ENCODE data around the gene GRIN3A.

GRIN3A gene

GRCh38 chr9:101673642-101674041, 64.8 kb downstream of the GRIN3A start:
- H3K36me3 ChIP-seq (ENCODE audit: control insufficient read depth in 2 of 2, insufficient read depth in 2 of 2, low read length in 2 of 2), result no peaks in the 10 kb centered on the region
- H3K27me3 ChIP-seq (ENCODE audit: control insufficient read depth in 1 of 2, insufficient read depth in 2 of 2, low read length in 2 of 2), result no peaks in the 10 kb centered on the region
- H3K9me3 ChIP-seq (ENCODE audit: control insufficient read depth in 2 of 2, low read length in 2 of 2), result no peaks in the 10 kb centered on the region
- no peaks in the 10 kb centered on the region for H3K4me1 ChIP-seq (ENCODE audit: control insufficient read depth, insufficient read depth, low read length)
- H3K27ac ChIP-seq (ENCODE audit: low read length), result no peak overlapping the region
- H3K4me3 ChIP-seq (ENCODE audit: low read length in 2 of 2), result no peak overlapping the region
- H3K9ac ChIP-seq (ENCODE audit: low read length in 2 of 2), result no peak overlapping the region

- Histone ChIP-seq H3K27me3 (ENCODE audit: control insufficient read depth in 1 of 2, insufficient read depth in 2 of 2, low read length in 2 of 2) (no peaks in the 10 kb centered on the region), H3K9me3 (ENCODE audit: control insufficient read depth in 2 of 2, low read length in 2 of 2) (no peaks in the 10 kb centered on the region), H3K36me3 (ENCODE audit: control insufficient read depth in 2 of 2, insufficient read depth in 2 of 2, low read length in 2 of 2) (no peaks in the 10 kb centered on the region), H3K27ac (ENCODE audit: low read length) (no peak overlapping the region), H3K4me1 (ENCODE audit: control insufficient read depth, insufficient read depth, low read length) (no peaks in the 10 kb centered on the region), H3K9ac (ENCODE audit: low read length in 2 of 2) (no peak overlapping the region), H3K4me3 (ENCODE audit: low read length in 2 of 2) (no peak overlapping the region)
Observed at GRCh38 chr9:101671567-101671966, 66.9 kb downstream of the GRIN3A start.

GRCh38 chr9:101668421-101668820, 70.0 kb downstream of the GRIN3A start:
- Histone ChIP-seq H3K27me3 (ENCODE audit: control insufficient read depth in 1 of 2, insufficient read depth in 2 of 2, low read length in 2 of 2) (peaks cover 0 to 4% of the 10 kb centered on the region in 2 donors), H3K36me3 (ENCODE audit: control insufficient read depth in 2 of 2, insufficient read depth in 2 of 2, low read length in 2 of 2) (no peaks in the 10 kb centered on the region), H3K4me1 (ENCODE audit: control insufficient read depth, insufficient read depth, low read length) (no peaks in the 10 kb centered on the region), H3K4me3 (ENCODE audit: low read length in 2 of 2) (no peak overlapping the region), H3K9ac (ENCODE audit: low read length in 2 of 2) (no peak overlapping the region), H3K27ac (ENCODE audit: low read length) (no peak overlapping the region), H3K9me3 (ENCODE audit: control insufficient read depth in 2 of 2, low read length in 2 of 2) (no peaks in the 10 kb centered on the region)

DNA sequence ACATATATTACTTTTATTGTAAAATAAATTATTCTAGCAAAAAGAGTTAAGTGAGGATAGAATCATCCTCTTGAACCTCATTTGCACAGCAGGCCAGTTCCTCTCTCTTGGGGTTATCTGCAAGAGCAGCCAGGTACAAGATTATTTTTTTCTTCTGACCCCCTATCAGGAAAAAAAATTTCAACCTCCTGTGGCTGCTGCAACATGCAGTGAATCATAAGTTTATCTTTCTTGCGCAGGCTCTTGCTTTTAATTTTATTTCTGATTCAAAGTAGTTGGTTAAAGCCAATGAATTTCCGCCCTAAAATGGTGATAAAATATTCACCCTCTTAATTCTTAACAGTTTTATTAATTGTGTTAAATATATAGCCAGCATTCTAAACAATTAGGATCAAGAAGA, 74.0 kb downstream of the GRIN3A start:
- no peaks in the 10 kb centered on the region for H3K36me3 ChIP-seq (ENCODE audit: control insufficient read depth in 2 of 2, insufficient read depth in 2 of 2, low read length in 2 of 2)
- H3K4me1 ChIP-seq (ENCODE audit: control insufficient read depth, insufficient read depth, low read length), result no peaks in the 10 kb centered on the region
- no peak overlapping the region for H3K9ac ChIP-seq (ENCODE audit: low read length in 2 of 2)
- no peaks in the 10 kb centered on the region for H3K9me3 ChIP-seq (ENCODE audit: control insufficient read depth in 2 of 2, low read length in 2 of 2)
- H3K27ac ChIP-seq (ENCODE audit: low read length), result no peak overlapping the region
- H3K4me3 ChIP-seq (ENCODE audit: low read length in 2 of 2), result no peak overlapping the region
- H3K27me3 ChIP-seq (ENCODE audit: control insufficient read depth in 1 of 2, insufficient read depth in 2 of 2, low read length in 2 of 2), result peaks cover 0 to 4% of the 10 kb centered on the region in 2 donors

DNA sequence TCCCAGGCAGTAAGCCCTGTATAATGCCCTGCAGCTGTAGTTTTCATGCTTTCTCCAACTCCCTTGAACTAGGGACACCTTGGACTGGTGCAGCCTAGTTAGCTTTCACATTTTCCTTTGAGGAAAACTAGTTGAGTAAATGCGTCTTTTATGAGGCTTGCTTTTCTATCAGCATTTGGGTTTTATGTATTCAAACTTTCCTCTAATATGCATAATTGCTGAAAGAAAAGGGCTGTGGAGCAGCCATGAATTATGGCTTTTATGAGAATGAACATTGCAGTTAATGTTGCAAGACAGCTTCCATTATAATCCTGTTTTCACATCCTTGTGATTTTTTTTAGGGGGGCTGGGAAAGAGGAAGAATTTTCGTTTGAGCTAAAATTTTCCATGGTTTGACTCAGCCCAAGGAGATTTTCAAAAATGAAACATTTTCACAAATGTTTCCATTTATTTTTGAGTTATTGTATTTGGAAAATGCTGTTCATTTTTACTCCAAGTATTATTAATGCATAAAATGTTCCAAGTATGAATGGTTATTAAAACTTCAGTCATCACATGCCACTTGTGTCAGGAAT, 85.8 kb downstream of the GRIN3A start:
- H3K9ac ChIP-seq (ENCODE audit: low read length in 2 of 2), result no peak overlapping the region
- no peaks in the 10 kb centered on the region for H3K9me3 ChIP-seq (ENCODE audit: control insufficient read depth in 2 of 2, low read length in 2 of 2)
- no peak overlapping the region for H3K27ac ChIP-seq (ENCODE audit: low read length)
- H3K4me1 ChIP-seq (ENCODE audit: control insufficient read depth, insufficient read depth, low read length), result no peaks in the 10 kb centered on the region
- no peaks in the 10 kb centered on the region for H3K36me3 ChIP-seq (ENCODE audit: control insufficient read depth in 2 of 2, insufficient read depth in 2 of 2, low read length in 2 of 2)
- no peak overlapping the region for H3K4me3 ChIP-seq (ENCODE audit: low read length in 2 of 2)
- H3K27me3 ChIP-seq (ENCODE audit: control insufficient read depth in 1 of 2, insufficient read depth in 2 of 2, low read length in 2 of 2), result no peaks in the 10 kb centered on the region

DNA sequence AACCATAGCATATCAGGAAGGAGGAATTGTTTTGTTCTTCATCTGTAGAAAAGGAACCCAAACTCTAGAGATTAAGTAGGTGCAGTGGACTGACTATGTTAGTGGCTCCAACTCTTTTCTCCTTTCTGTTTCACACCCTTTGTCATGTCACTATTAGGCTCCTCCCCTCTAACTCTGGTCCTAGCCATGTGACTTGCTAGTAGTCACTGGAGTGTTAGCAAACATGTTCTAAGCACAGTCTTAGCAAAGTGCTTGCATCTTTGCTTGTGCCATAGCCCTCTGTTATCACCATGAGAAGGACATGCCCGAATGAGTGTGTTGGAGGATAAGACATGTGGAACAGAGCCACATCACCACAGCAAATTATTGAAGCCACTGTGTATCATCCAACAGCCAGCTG, 88.3 kb downstream of the GRIN3A start:
- H3K27me3 ChIP-seq (ENCODE audit: control insufficient read depth in 1 of 2, insufficient read depth in 2 of 2, low read length in 2 of 2), result no peaks in the 10 kb centered on the region
- H3K36me3 ChIP-seq (ENCODE audit: control insufficient read depth in 2 of 2, insufficient read depth in 2 of 2, low read length in 2 of 2), result no peaks in the 10 kb centered on the region
- no peak overlapping the region for H3K27ac ChIP-seq (ENCODE audit: low read length)

DNA sequence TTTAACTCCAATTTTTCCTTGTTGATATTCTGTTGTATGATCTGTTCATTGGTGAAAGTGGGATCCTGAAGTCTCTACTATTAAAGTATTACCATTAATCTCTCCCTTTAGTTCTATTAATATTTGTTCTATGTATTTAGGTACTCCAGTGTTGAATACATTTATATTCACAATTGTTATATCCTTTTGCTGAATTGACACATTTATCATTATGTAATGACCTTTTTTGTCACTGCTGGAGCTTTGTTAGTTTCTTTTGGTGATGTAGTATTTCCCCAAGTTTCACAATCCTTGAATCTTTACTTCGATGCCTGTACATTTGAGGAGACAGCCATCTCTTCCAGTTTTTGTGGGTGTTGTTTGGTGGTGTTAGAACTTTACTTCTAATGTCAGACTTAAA, 90.0 kb downstream of the GRIN3A start:
- no peaks in the 10 kb centered on the region for H3K27me3 ChIP-seq (ENCODE audit: control insufficient read depth in 1 of 2, insufficient read depth in 2 of 2, low read length in 2 of 2)
- H3K4me3 ChIP-seq (ENCODE audit: low read length in 2 of 2), result no peak overlapping the region
- no peak overlapping the region for H3K9ac ChIP-seq (ENCODE audit: low read length in 2 of 2)
- no peaks in the 10 kb centered on the region for H3K36me3 ChIP-seq (ENCODE audit: control insufficient read depth in 2 of 2, insufficient read depth in 2 of 2, low read length in 2 of 2)
- H3K9me3 ChIP-seq (ENCODE audit: control insufficient read depth in 2 of 2, low read length in 2 of 2), result no peaks in the 10 kb centered on the region
- H3K4me1 ChIP-seq (ENCODE audit: control insufficient read depth, insufficient read depth, low read length), result no peaks in the 10 kb centered on the region
- no peak overlapping the region for H3K27ac ChIP-seq (ENCODE audit: low read length)

More for the DNA sequence above, 88.3 kb downstream of the GRIN3A start:
- Histone ChIP-seq H3K9ac (ENCODE audit: low read length in 2 of 2) (no peak overlapping the region), H3K4me1 (ENCODE audit: control insufficient read depth, insufficient read depth, low read length) (no peaks in the 10 kb centered on the region), H3K9me3 (ENCODE audit: control insufficient read depth in 2 of 2, low read length in 2 of 2) (no peaks in the 10 kb centered on the region), H3K4me3 (ENCODE audit: low read length in 2 of 2) (no peak overlapping the region)

GRCh38 chr9:101639785-101640665, 98.4 kb downstream of the GRIN3A start:
- Histone ChIP-seq H3K4me3 (ENCODE audit: low read length in 2 of 2) (no peak overlapping the region), H3K9me3 (ENCODE audit: control insufficient read depth in 2 of 2, low read length in 2 of 2) (peaks cover 0 to 4% of the 10 kb centered on the region in 2 donors), H3K36me3 (ENCODE audit: control insufficient read depth in 2 of 2, insufficient read depth in 2 of 2, low read length in 2 of 2) (no peaks in the 10 kb centered on the region), H3K27ac (ENCODE audit: low read length) (no peak overlapping the region), H3K4me1 (ENCODE audit: control insufficient read depth, insufficient read depth, low read length) (no peaks in the 10 kb centered on the region), H3K27me3 (ENCODE audit: control insufficient read depth in 1 of 2, insufficient read depth in 2 of 2, low read length in 2 of 2) (no peaks in the 10 kb centered on the region), H3K9ac (ENCODE audit: low read length in 2 of 2) (no peak overlapping the region)

DNA sequence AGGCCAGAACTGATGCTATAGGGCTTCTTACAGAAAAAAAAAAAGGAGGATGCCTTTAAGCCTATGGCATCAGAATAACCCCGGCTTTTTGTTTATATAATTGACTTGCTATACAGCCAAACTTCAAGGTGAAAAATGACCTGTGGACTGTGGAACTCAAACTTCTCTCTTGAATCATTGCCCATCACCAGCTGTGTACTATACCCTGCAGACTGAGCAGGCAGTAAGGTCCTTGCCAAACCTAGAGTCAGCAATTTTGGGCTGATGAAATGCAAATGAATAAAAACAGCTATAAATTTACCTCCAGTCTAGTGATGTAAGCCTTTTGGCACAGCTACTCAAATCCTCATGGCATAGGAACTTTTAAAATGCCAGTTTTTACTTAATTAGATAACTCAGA, 99.1 kb downstream of the GRIN3A start:
- no peak overlapping the region for H3K4me3 ChIP-seq (ENCODE audit: low read length in 2 of 2)
- no peaks in the 10 kb centered on the region for H3K27me3 ChIP-seq (ENCODE audit: control insufficient read depth in 1 of 2, insufficient read depth in 2 of 2, low read length in 2 of 2)
- H3K4me1 ChIP-seq (ENCODE audit: control insufficient read depth, insufficient read depth, low read length), result no peaks in the 10 kb centered on the region
- H3K27ac ChIP-seq (ENCODE audit: low read length), result no peak overlapping the region
- peaks cover 0 to 4% of the 10 kb centered on the region in 2 donors for H3K9me3 ChIP-seq (ENCODE audit: control insufficient read depth in 2 of 2, low read length in 2 of 2)
- H3K36me3 ChIP-seq (ENCODE audit: control insufficient read depth in 2 of 2, insufficient read depth in 2 of 2, low read length in 2 of 2), result no peaks in the 10 kb centered on the region
- no peak overlapping the region for H3K9ac ChIP-seq (ENCODE audit: low read length in 2 of 2)

GRCh38 chr9:101636247-101636646, 102.2 kb downstream of the GRIN3A start:
- no peak overlapping the region for H3K9ac ChIP-seq (ENCODE audit: low read length in 2 of 2)
- H3K4me1 ChIP-seq (ENCODE audit: control insufficient read depth, insufficient read depth, low read length), result no peaks in the 10 kb centered on the region

DNA sequence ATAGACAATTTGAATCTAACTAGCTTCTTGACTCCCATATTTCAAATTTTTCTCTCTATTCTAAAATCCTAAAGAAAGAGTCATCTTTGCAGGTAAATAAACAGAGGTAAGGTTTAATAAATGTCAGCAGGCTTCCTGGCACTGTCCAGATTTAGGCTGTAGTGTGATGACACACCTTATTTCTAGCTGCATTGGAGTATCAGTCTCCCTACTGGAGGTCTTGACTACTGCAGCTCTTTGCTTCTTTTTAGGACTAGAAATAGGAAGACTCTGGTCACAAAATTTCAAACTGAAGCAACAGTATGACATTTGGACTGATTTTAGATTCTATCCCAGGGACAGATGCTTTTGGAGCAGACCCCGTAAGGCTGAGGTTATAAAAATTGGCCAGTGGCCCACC, 103.0 kb downstream of the GRIN3A start:
- Histone ChIP-seq H3K4me3 (ENCODE audit: low read length in 2 of 2) (no peak overlapping the region), H3K9ac (ENCODE audit: low read length in 2 of 2) (no peak overlapping the region), H3K9me3 (ENCODE audit: control insufficient read depth in 2 of 2, low read length in 2 of 2) (no peaks in the 10 kb centered on the region), H3K27ac (ENCODE audit: low read length) (no peak overlapping the region), H3K27me3 (ENCODE audit: control insufficient read depth in 1 of 2, insufficient read depth in 2 of 2, low read length in 2 of 2) (no peaks in the 10 kb centered on the region), H3K36me3 (ENCODE audit: control insufficient read depth in 2 of 2, insufficient read depth in 2 of 2, low read length in 2 of 2) (no peaks in the 10 kb centered on the region), H3K4me1 (ENCODE audit: control insufficient read depth, insufficient read depth, low read length) (no peaks in the 10 kb centered on the region)

More at GRCh38 chr9:101636247-101636646, 102.2 kb downstream of the GRIN3A start:
- Histone ChIP-seq H3K9me3 (ENCODE audit: control insufficient read depth in 2 of 2, low read length in 2 of 2) (no peaks in the 10 kb centered on the region), H3K27me3 (ENCODE audit: control insufficient read depth in 1 of 2, insufficient read depth in 2 of 2, low read length in 2 of 2) (no peaks in the 10 kb centered on the region), H3K4me3 (ENCODE audit: low read length in 2 of 2) (no peak overlapping the region), H3K36me3 (ENCODE audit: control insufficient read depth in 2 of 2, insufficient read depth in 2 of 2, low read length in 2 of 2) (no peaks in the 10 kb centered on the region), H3K27ac (ENCODE audit: low read length) (no peak overlapping the region)

All from stomach smooth muscle (tissue), 2 donors.